Liver (tissue), 9 donors: Measurements from ENCODE around the gene CWF19L2. TPM values are rescaled to one million over a fixed set of nuclear protein-coding genes. Genes with fewer than 3 reads are reported as not detected.

Source experiments
- DNase-seq: peaks from one replicate; pipeline ENCODE4 v3.0.0-alpha.2; 2017; ENCODE audit warnings: low spot score
- H3K27ac ChIP-seq, 2 donors: one replicate each; pipeline ENCODE4 v1.7.0; 2013; ENCODE audit warnings: inconsistent platforms in 2 of 2, low read length in 2 of 2, control low read depth in 1 of 2, low read depth in 1 of 2, mild to moderate bottlenecking in 1 of 2
- H3K27me3 ChIP-seq, 4 donors: one replicate each; pipeline versions ENCODE4 v1.6.1 to v1.7.0; 2013; ENCODE audit warnings: low read length in 3 of 4, inconsistent platforms in 1 of 4, mild to moderate bottlenecking in 1 of 4, moderate library complexity in 1 of 4; ENCODE audit not compliant: control insufficient read depth in 4 of 4, insufficient read depth in 4 of 4
- H3K36me3 ChIP-seq, 4 donors: one replicate each; pipeline versions ENCODE4 v1.6.1 to v1.7.0; 2013; ENCODE audit warnings: low read length in 3 of 4, mild to moderate bottlenecking in 3 of 4, low read depth in 1 of 4, moderate library complexity in 1 of 4; ENCODE audit not compliant: control insufficient read depth in 4 of 4, insufficient read depth in 3 of 4
- H3K4me1 ChIP-seq, 4 donors: one replicate each; pipeline versions ENCODE4 v1.6.1 to v1.7.0; 2013; ENCODE audit warnings: low read length in 3 of 4, mild to moderate bottlenecking in 3 of 4, moderate library complexity in 1 of 4; ENCODE audit not compliant: control insufficient read depth in 4 of 4, insufficient read depth in 4 of 4
- H3K4me3 ChIP-seq, 3 donors: one replicate each; pipeline versions ENCODE4 v1.6.1 to v1.7.0; 2013; ENCODE audit warnings: low read length in 3 of 3, control low read depth in 1 of 3, low read depth in 1 of 3, mild to moderate bottlenecking in 1 of 3
- H3K9ac ChIP-seq, 2 donors: one replicate each; pipeline ENCODE4 v1.7.0; 2013; ENCODE audit warnings: low read length in 2 of 2, mild to moderate bottlenecking in 2 of 2, moderate library complexity in 2 of 2, control low read depth in 1 of 2, low read depth in 1 of 2
- H3K9me3 ChIP-seq, 4 donors: one replicate each; pipeline versions ENCODE4 v1.6.1 to v1.7.0; 2013; ENCODE audit warnings: low read length in 3 of 4; ENCODE audit not compliant: control insufficient read depth in 4 of 4
- CTCF ChIP-seq: fragments of 150-350 bp; IDR thresholded peaks from 2 replicates; pipeline ENCODE4 v1.5.1; 2017; ENCODE audit warnings: improper control_type of control experiment, low read depth, low read length; ENCODE audit not compliant: missing input control
- EGR1 ChIP-seq, 2 donors: IDR thresholded peaks; 2 replicates each; pipeline ENCODE4 v1.6.1; 2016 to 2018; ENCODE audit warnings: antibody characterized with exemption in 2 of 2, low read depth in 2 of 2
- FOXA1 ChIP-seq: IDR thresholded peaks from 2 replicates; pipeline ENCODE4 v1.6.1; 2016; ENCODE audit warnings: antibody characterized with exemption
- FOXA2 ChIP-seq: IDR thresholded peaks from 2 replicates; pipeline ENCODE4 v1.6.1; 2016; ENCODE audit warnings: antibody characterized with exemption
- GABPA ChIP-seq, 2 donors: IDR thresholded peaks in 1 of 2; conservative IDR thresholded peaks in 1 of 2; 2 replicates each; pipeline ENCODE4 v1.6.1; 2016; ENCODE audit warnings: antibody characterized with exemption in 2 of 2, mild to moderate bottlenecking in 1 of 2, moderate library complexity in 1 of 2
- HNF4A ChIP-seq, 2 donors: conservative IDR thresholded peaks; 2 replicates each; pipeline ENCODE4 v1.6.1; 2016; ENCODE audit warnings: antibody characterized with exemption in 2 of 2, mild to moderate bottlenecking in 2 of 2
- JUND ChIP-seq, 2 donors: IDR thresholded peaks; 2 replicates each; pipeline ENCODE4 v1.6.1; 2016; ENCODE audit warnings: antibody characterized with exemption in 2 of 2
- MAX ChIP-seq: IDR thresholded peaks from 2 replicates; pipeline ENCODE4 v1.6.1; 2016; ENCODE audit warnings: antibody characterized with exemption
- NR2F2 ChIP-seq: IDR thresholded peaks from 2 replicates; pipeline ENCODE4 v1.6.1; 2016; ENCODE audit warnings: antibody characterized with exemption
- RAD21 ChIP-seq, 2 donors: IDR thresholded peaks; 2 replicates each; pipeline ENCODE4 v1.6.1; 2016; ENCODE audit warnings: antibody characterized with exemption in 2 of 2, mild to moderate bottlenecking in 2 of 2
- TAF1 ChIP-seq: conservative IDR thresholded peaks from 2 replicates; pipeline ENCODE4 v1.6.1; 2016; ENCODE audit warnings: antibody characterized with exemption, mild to moderate bottlenecking
- ZBTB33 ChIP-seq: IDR thresholded peaks from 2 replicates; pipeline ENCODE4 v1.6.1; 2016; ENCODE audit warnings: antibody characterized with exemption
- WGBS: extraction: QIAGEN DNeasy Blood & Tissue Kit; methylation state at CpG from one replicate; pipeline ENCODE4 v1.1.7; 2013; 5-methylcytosine and 5-hydroxymethylcytosine counted together
- polyA plus RNA-seq, 2 donors: library from polyadenylated mRNA; stranded (reverse) in 1 of 2; unstranded in 1 of 2; fragments of 200-250 nt in 1 of 2; fragments of >200 nt in 1 of 2; fragmentation: Nextera tagmentation in 1 of 2; extraction: Ambion mirVana in 1 of 2; gene quantifications; one replicate each; pipeline versions ENCODE4 v1.2.1 to v1.2.3, GENCODE V29; 2013 to 2015
- total RNA-seq, 2 donors: library from RNA; depleted of rRNA; stranded (reverse); fragments of >200 nt; gene quantifications; one replicate each; pipeline ENCODE4 v1.2.3, GENCODE V29; 2014
- donor health status: healthy.
- donor health status: healthy.
- donor health status: healthy.
- donor health status: healthy.
- donor health status: healthy.

CWF19L2 gene
- total and polyA plus RNA-seq, 4 donors = 2.0 to 10.7 (median 5.8) TPM

GRCh38 chr11:107384144-107384852 lies 73.3 kb downstream of the CWF19L2 start:
- Histone ChIP-seq H3K9me3 (no peaks in the 10 kb centered on the region), H3K27ac (no peak overlapping the region), H3K4me3 (no peak overlapping the region), H3K4me1 (no peaks in the 10 kb centered on the region), H3K36me3 (peaks cover 0 to 2% (median under 1%) of the 10 kb centered on the region in 4 donors), H3K27me3 (no peaks in the 10 kb centered on the region), H3K9ac (no peak overlapping the region)
- no peak for TF ChIP-seq FOXA2
- TF ChIP-seq EGR1 (IDR thresholded peaks at IDR 0.05; ENCODE audit: low read depth in 2 of 2) = no peak
- no peak for TF ChIP-seq NR2F2
- 98% methylated on average over 1 of the region's 1 CpG for whole genome bisulfite sequencing
- DNase-seq = no peak

- H3K4me1 ChIP-seq = peaks cover 0 to 7% (median 0%) of the 10 kb centered on the region in 4 donors
- no peaks in the 10 kb centered on the region for H3K27me3 ChIP-seq
- no peaks in the 10 kb centered on the region for H3K36me3 ChIP-seq
- H3K9me3 ChIP-seq = no peaks in the 10 kb centered on the region
- no peak overlapping the region for H3K27ac ChIP-seq
- no peak for TF ChIP-seq EGR1 (IDR thresholded peaks at IDR 0.05; ENCODE audit: low read depth in 2 of 2)
- TF ChIP-seq MAX = no peak
- no peak for TF ChIP-seq CTCF
- no peak for DNase-seq
- no peak overlapping the region for H3K9ac ChIP-seq
- H3K4me3 ChIP-seq = no peak overlapping the region
- WGBS = over 99% methylated on average over 7 of the region's 7 CpGs
Observed at GRCh38 chr11:107372439-107372838, 85.2 kb downstream of the CWF19L2 start.

- H3K27me3 ChIP-seq = no peaks in the 10 kb centered on the region
- TF ChIP-seq JUND (IDR thresholded peaks at IDR 0.05) = no peak
- TF ChIP-seq CTCF = no peak
- TF ChIP-seq MAX = no peak
- no peak for TF ChIP-seq RAD21 (IDR thresholded peaks at IDR 0.05)
- TF ChIP-seq TAF1 = no peak
- TF ChIP-seq HNF4A (conservative IDR thresholded peaks at IDR 0.05) = no peak
- no peak for TF ChIP-seq ZBTB33
- TF ChIP-seq EGR1 (IDR thresholded peaks at IDR 0.05; ENCODE audit: low read depth in 2 of 2) = no peak
- no peak for TF ChIP-seq GABPA (IDR thresholded peaks at IDR 0.05 in 1 of 2, conservative IDR thresholded peaks at IDR 0.05 in 1 of 2)
- TF ChIP-seq FOXA2 = no peak
- TF ChIP-seq FOXA1 = no peak
- no peak overlapping the region for H3K27ac ChIP-seq
- H3K4me1 ChIP-seq = peaks cover 0 to 7% (median 0%) of the 10 kb centered on the region in 4 donors
- H3K9me3 ChIP-seq = no peaks in the 10 kb centered on the region
- 63% methylated on average over 1 of the region's 1 CpG for WGBS
- DNase-seq = no peak
- H3K4me3 ChIP-seq = no peak overlapping the region
- no peak overlapping the region for H3K9ac ChIP-seq
- H3K36me3 ChIP-seq = no peaks in the 10 kb centered on the region
Observed at GRCh38 chr11:107370390-107370789, 87.2 kb downstream of the CWF19L2 start.
